ENCODE data around the gene DAP.

DNA sequence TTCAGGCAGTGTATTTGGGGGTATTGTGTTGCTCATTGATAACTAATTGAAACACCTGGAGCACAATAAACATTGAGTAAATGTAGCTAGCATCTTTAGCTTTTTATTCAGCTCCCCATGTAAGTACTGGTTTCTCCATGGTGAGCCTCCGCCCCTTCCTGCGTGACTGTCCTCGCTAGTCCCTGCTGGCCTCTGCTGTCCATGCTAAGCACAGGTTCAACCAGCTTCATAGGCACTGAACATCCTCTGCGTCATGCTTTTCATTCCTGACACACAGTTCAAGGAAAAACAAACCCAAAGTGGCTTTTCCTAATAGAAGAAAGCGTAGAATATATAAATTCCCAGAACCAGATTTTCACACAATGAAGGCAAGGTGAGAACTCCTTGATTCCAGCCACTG lies 27.3 kb upstream of the DAP start:
- TF ChIP-seq, protein P1, sequence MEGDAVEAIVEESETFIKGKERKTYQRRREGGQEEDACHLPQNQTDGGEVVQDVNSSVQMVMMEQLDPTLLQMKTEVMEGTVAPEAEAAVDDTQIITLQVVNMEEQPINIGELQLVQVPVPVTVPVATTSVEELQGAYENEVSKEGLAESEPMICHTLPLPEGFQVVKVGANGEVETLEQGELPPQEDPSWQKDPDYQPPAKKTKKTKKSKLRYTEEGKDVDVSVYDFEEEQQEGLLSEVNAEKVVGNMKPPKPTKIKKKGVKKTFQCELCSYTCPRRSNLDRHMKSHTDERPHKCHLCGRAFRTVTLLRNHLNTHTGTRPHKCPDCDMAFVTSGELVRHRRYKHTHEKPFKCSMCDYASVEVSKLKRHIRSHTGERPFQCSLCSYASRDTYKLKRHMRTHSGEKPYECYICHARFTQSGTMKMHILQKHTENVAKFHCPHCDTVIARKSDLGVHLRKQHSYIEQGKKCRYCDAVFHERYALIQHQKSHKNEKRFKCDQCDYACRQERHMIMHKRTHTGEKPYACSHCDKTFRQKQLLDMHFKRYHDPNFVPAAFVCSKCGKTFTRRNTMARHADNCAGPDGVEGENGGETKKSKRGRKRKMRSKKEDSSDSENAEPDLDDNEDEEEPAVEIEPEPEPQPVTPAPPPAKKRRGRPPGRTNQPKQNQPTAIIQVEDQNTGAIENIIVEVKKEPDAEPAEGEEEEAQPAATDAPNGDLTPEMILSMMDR (IDR thresholded peaks at IDR 0.05; ENCODE audit: borderline replicate concordance, extremely low read depth, low read length, poor library complexity, severe bottlenecking) = no peak
- no peak for TF ChIP-seq EZH2 (IDR thresholded peaks at IDR 0.05; ENCODE audit: borderline replicate concordance, low read depth, low read length, severe bottlenecking)
